ENCODE measurements around the gene CMTM6.
"Not testable (repeated sequence)": the region's sequence is repeated elsewhere in the genome, so short reads cannot be mapped to it uniquely, and the experiment has no call there.

Gene CMTM6

GRCh38 chr3:32448686-32449474, 53.8 kb downstream of the CMTM6 start:
- DNase-seq (ENCODE audit: extremely low read depth in 1 of 2, low read depth in 1 of 2): no peak

DNA sequence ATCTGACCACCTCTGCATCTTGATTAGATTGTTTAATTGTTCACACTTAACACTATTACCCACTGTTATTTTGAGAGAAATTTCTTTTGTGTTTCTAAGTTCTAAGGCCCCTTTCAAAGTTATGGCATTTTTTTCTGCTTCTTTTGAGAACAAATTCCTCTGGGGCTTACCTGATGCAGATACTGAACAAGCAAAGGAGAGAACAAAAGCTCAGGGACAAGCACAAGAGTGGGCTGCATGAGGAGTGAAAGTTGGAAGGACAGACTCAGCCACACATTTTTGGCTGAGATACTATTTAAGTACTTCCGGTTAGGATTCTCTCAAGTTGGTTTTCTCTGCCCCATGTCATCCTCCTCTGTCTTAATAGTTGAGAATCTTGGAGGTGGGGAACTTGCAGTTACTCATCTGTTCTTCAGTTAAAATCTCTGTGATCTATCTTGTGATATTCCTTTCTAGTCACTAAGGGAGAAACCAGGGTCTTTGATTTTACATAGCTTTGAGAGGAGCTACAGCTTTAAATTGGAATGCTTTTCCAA, 54.7 kb downstream of the CMTM6 start:
- no peak for DNase-seq (ENCODE audit: extremely low read depth in 1 of 2, low read depth in 1 of 2)

DNA sequence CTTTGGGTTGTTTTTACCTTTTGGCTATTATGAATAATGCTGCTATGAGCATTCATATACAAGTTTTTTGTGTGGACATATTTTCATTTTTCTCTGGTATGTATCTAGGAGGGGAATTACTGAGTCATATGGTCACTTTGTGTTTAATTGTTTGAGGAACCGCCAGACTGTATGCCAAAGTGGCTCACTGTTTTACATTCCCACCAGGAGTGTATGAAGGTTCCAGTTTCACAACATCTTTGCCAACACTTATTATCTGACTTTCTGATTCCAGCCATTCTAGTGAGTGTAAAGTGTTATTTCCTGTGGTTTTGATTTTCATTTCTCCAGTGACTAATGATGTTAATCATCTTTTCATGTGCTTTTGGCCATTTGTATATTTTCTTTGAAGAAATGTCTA, 59.2 kb downstream of the CMTM6 start:
- DNase-seq (ENCODE audit: extremely low read depth in 1 of 2, low read depth in 1 of 2): no peak

GRCh38 chr3:32442766-32443165, 59.9 kb downstream of the CMTM6 start:
- DNase-seq (ENCODE audit: extremely low read depth in 1 of 2, low read depth in 1 of 2): no peak

- DNase-seq (ENCODE audit: extremely low read depth in 1 of 2, low read depth in 1 of 2): no peak
Measured at GRCh38 chr3:32440611-32441350, 61.9 kb downstream of the CMTM6 start.

DNA sequence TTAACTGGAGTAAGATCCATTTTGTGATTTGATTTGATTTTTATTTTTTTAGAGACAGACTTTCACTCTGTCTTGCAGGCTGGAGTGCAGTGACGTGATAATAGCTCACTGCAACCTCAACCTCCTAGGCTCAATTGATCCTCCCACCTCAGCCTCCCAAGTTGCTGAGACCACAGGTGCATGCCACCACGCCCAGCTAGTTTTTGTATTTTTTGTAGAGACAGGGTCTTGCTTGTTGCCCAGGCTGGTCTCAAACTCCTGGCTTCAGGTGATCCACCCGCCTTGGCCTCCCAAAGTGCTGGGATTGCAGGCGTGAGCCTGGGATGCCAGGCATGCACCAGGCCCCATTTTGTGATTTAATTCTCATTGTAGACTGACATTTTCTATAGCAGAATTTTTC, 63.2 kb downstream of the CMTM6 start:
- not testable (repeated sequence) for DNase-seq (ENCODE audit: extremely low read depth in 1 of 2, low read depth in 1 of 2)

DNA sequence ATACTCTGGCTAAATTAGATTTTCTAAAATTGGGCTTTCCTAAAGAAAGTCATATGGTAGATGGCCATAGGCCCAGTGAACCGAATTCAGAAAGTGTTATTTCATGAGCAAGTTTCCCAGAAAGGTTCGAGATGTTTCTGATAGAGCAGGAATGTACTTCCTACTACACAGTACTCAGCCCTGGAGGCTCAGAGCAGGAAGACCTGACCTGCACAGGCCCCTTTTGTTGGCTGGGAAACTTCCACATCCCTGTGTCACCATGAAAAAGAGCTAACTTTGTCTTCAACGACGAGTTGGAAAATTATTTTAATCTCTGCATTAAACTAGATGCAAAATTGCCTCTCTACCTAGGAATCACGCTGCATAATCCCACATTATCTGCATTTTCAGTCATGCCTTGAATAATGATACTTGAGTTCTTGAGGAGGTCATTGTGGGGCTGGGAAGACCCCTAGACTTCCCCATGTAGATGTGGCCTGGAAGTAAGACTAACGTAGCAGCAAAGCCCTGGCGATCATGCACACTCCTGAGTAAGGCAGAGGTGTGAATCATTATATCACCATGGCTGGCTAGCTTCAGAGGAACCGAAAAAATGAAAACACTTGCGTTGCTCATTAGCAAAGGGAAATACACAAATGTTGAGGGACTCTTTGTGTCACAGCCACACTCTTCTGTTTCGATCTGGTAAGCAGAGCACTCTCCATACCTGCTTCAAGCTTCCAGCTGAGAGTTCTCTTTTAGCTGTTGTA, 63.9 kb downstream of the CMTM6 start:
- DNase-seq (ENCODE audit: extremely low read depth in 1 of 2, low read depth in 1 of 2): no peak

DNA sequence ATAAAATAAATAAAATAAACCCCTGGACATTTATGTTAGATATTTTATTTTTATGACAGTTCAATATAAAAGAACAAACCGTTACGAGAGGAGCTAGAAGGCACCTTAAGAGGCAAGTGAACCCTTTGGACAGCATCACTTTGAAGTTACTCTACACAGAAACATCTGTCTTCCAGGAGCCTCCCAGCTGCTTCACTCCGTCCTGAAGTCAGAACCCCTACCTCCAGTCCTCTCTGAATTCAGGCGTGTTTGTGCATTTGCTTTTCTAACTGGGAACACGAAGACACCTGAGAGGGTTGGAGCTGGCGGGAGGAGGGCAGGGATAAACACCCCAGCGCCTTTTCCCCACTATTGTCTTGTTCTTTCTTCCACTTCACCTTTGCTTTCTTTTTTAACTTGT, 64.8 kb downstream of the CMTM6 start:
- no peak for DNase-seq (ENCODE audit: extremely low read depth in 1 of 2, low read depth in 1 of 2)

DNA sequence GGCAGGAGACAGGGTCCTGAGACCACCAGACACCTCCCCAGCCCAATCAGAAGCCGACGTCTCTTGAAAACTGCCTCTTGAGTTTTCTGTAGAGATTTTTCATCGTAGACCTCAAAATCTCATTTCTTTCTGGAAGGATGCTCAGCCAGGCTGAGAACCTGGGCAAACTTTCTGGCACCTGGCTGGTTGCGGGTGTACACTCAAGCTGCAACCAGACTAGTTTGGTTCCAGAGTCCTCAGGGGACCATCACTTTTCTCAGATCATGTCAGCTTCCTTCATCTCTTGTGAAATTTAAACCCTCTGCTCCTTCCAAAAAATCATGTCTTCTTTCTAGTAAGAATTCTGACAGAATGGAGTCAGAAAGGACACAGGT, 65.8 kb downstream of the CMTM6 start:
- no peak for DNase-seq (ENCODE audit: extremely low read depth in 1 of 2, low read depth in 1 of 2)

DNA sequence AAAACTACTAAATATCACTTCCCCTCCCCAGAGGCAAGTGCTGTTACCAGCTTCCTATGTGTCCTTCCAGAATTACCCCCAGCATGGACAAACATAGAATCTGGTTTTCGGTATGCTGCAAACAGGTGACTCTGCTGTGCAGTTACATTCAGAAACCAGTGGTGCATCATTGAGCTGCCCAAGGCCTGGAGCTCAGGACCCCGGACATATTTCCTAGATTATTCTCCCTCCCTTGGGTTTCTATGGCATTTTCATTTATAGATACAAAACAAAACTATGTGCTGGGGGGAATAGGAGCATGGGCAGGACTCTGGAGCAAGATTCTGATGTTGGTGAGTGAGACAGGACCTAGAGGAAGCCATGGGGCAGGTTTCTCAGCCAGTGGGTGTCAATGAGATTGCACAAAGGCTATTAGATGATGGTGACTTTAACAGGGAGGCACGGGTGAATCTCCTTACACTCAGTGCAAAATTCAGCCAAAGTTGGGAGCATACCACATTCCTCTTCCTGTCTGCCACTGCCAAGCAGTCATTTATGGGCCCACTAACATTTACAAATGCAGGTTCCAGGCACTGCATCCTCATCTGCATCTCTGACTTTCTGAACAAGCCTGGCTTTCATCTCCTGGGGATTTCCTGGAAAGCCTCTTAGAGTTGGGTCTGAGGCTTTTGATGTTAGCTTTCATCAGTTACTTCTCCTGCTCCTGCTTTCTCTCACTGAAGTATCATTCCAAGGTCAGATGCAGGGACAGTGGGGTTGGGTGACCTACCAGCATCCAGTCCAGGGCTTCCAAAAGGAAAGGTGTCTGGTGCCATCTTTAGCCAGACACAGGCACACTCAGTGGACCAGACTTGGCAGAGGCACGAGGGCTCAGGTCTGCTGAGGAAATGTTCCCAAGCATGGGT, 66.5 kb downstream of the CMTM6 start:
- DNase-seq (ENCODE audit: extremely low read depth in 1 of 2, low read depth in 1 of 2): no peak

DNA sequence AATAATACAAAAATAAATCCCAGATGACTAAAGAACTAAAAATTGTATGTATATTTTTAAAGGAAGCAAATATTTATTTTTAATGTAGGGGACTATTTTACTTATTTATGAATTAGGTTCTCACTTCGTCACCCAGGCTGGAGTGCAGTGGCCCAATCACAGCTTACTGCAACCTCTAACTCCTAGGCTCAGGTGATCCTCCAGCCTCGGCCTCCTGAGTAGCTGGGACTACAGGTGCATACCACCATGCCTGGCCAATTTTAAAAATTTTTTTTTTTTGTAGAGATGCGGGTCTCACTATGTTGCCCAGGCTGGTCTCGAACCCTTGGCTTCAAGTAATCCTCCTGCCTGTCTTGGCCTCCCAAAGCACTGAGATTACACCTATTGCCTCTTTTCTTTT, 68.4 kb downstream of the CMTM6 start:
- no peak for DNase-seq (ENCODE audit: extremely low read depth in 1 of 2, low read depth in 1 of 2)

- no peak for DNase-seq (ENCODE audit: extremely low read depth in 1 of 2, low read depth in 1 of 2)
Measured at GRCh38 chr3:32432711-32433530, 69.7 kb downstream of the CMTM6 start.

DNA sequence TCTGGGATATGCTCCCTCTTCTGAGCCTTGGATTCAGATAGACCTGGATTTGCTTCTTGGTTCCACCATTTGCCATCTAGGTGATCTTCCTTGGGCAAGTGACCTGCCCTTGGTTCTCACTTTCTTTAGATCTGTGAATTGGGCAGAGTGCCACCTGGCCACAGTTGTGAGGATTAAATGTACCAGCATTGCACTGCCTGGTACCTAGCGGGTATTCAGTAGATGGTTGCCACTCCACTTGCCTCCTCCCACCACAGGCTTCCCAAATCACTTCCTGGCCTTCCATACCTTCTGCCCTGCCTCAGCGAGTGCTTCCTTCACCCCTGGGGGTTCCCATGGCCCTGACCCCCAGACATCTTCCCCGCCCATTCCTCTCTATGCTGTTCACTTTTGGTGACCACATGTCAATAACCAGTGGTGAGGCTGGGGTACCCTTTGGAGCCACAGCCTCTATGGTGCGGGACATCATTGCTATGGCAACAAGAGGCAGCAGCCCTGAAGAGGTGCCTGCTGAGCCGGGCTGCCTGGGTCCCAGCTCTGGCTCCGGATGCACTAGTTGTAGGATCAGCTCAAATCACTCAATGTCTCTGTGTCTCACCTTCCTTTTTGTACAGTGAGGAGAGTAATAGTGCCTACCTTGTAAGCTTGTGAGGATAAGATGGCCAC, 70.5 kb downstream of the CMTM6 start:
- DNase-seq (ENCODE audit: extremely low read depth in 1 of 2, low read depth in 1 of 2): no peak

DNA sequence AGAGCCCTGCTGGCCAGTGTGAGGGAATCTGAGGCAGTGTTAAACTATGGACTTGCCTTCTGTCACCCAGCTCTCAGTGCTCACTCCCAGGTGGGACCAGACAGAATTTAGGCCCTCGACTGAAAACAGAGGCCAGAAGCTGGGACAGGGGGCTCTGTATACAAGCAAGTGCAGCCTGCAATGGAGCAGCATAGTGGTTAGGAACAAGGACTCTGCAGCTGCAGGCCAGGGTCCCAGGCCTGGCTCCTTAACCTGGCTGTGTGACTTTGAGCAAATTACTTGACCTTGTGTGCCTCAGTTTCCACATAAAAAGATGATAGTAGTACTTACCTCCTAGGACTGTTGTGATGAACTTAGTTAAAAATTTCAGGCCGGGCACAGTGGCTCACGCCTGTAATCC, 71.2 kb downstream of the CMTM6 start:
- no peak for DNase-seq (ENCODE audit: extremely low read depth in 1 of 2, low read depth in 1 of 2)
